Smooth muscle cell (in vitro differentiated cells): ENCODE data around the gene BACE2. TPM values are rescaled to one million over a fixed set of nuclear protein-coding genes. Genes with fewer than 3 reads are reported as not detected.

Experiments
- DNase-seq: peaks from one replicate; lab custom pipeline; 2025; ENCODE audit not compliant: unreplicated experiment; lab: John Stamatoyannopoulos, UW
- H2AFZ ChIP-seq: fragments of 200-600 bp; sonication (generic); 2 replicates; pipeline ENCODE4 v1.6.0; 2016; ENCODE audit warnings: antibody characterized with exemption, low read depth, mild to moderate bottlenecking
- H3F3A ChIP-seq: fragments of 200-600 bp; sonication (generic); 2 replicates; pipeline ENCODE4 v1.6.0; 2017; ENCODE audit warnings: antibody characterized with exemption, low read depth
- H3K27ac ChIP-seq: fragments of 200-600 bp; sonication (generic); 2 replicates; pipeline ENCODE4 v1.5.1; 2016; ENCODE audit warnings: low read depth, mild to moderate bottlenecking
- H3K27me3 ChIP-seq: fragments of 200-600 bp; sonication (generic); 2 replicates; pipeline ENCODE4 v1.6.1; 2016; ENCODE audit warnings: low read depth, mild to moderate bottlenecking
- H3K36me3 ChIP-seq: fragments of 200-600 bp; sonication (generic); 2 replicates; pipeline ENCODE4 v1.5.1; 2016; ENCODE audit warnings: low read depth
- H3K4me1 ChIP-seq: fragments of 200-600 bp; sonication (generic); 2 replicates; pipeline ENCODE4 v1.5.1; 2016; ENCODE audit warnings: low read depth
- H3K4me2 ChIP-seq: fragments of 200-600 bp; sonication (generic); 2 replicates; pipeline ENCODE4 v1.6.0; 2016; ENCODE audit warnings: mild to moderate bottlenecking
- H3K4me3 ChIP-seq: fragments of 200-600 bp; sonication (generic); 2 replicates; pipeline ENCODE4 v1.5.1; 2016; ENCODE audit warnings: mild to moderate bottlenecking
- H3K79me2 ChIP-seq: fragments of 200-600 bp; sonication (generic); 2 replicates; pipeline ENCODE4 v1.6.0; 2016; ENCODE audit warnings: low read depth, mild to moderate bottlenecking
- H3K9ac ChIP-seq: fragments of 200-600 bp; sonication (generic); 2 replicates; pipeline ENCODE4 v1.6.0; 2016; ENCODE audit warnings: low read depth
- H3K9me3 ChIP-seq: fragments of 200-600 bp; sonication (generic); replicated peaks from 2 replicates; pipeline ENCODE4 v1.5.1; 2016; ENCODE audit warnings: low read depth
- H4K20me1 ChIP-seq: fragments of 200-600 bp; sonication (generic); 2 replicates; pipeline ENCODE4 v1.6.0; 2016; ENCODE audit warnings: low read depth
- WGBS: methylation state at CpG from one replicate; pipeline ENCODE4 v1.1.7; 2016; ENCODE audit warnings: low lambda C conversion rate; 5-methylcytosine and 5-hydroxymethylcytosine counted together
- polyA plus RNA-seq: library from polyadenylated mRNA; unstranded; fragments of >200 nt; fragmentation: Nextera tagmentation; extraction: Ambion mirVana; gene quantifications from 2 replicates; pipeline ENCODE4 v1.2.1, GENCODE V29; 2016
- total RNA-seq: library from RNA; depleted of rRNA; stranded (reverse); fragments of >200 nt; gene quantifications from 2 replicates; pipeline ENCODE4 v1.2.3, GENCODE V29; 2014
- TF ChIP-seq, protein P1 (sequence below): fragments of 200-600 bp; sonication (generic); IDR thresholded peaks from 2 replicates; pipeline ENCODE4 v1.5.1; 2017; ENCODE audit warnings: borderline replicate concordance, mild to moderate bottlenecking, antibody characterized with exemption; ENCODE audit not compliant: insufficient read depth, poor library complexity, severe bottlenecking

Gene BACE2
- total and polyA plus RNA-seq, 2 experiments from 2014 or later, result 25.3 to 33.3 TPM

DNA sequence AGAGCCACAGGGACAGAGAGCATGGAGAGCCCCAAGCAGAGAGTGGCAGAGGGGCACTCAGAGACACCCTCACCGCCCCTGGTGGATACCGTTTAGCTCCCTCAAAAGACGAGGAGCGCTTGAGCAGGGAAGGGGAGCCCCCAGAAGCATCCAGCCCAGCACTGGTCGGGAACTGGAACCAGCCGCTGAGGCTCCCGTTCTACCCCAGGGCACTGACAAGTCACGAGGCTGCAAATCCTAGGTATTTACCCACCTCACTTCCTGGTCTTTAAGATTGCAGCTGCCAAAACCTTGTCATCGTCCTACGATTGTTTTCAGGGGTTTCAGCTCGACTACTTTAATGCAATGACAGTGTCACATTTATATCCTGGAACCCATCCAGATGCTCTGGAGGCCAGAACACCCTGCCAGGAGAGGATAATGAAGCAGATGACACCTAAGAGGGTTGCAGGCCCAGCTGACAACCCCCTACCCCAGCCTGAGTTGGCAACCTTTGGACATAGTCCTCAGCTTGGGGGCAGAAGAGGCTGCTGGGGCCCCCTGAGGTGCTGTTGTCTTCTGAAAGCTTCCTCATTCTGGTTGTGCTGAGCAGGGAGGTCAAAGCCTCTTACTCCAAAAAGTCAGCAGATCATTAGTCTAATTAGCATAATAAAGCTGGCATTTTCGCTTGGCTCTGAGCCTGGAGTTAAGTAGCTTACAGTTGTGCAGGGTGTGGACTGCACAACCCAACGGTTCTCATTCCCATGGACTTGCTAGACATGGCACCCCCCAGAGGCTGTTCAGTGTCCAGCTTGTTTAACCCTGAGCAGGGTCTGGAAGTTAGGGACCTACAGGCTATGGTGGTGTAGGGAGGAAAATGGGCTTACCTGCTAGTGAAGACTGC lies 20.6 kb upstream of the BACE2 start:
- Histone ChIP-seq H3F3A (no peaks in the 10 kb centered on the region), H2AFZ (no peak overlapping the region), H3K27me3 (peaks cover 3% of the 10 kb centered on the region), H3K79me2 (no peaks in the 10 kb centered on the region), H3K36me3 (no peaks in the 10 kb centered on the region), H3K9me3 (no peaks in the 10 kb centered on the region), H3K4me2 (no peak overlapping the region), H3K4me3 (no peak overlapping the region), H3K27ac (no peak overlapping the region), H3K9ac (no peak overlapping the region), H4K20me1 (no peaks in the 10 kb centered on the region), H3K4me1 (no peaks in the 10 kb centered on the region)
- WGBS, result 71% methylated on average over 13 of the region's 13 CpGs
- no peak for DNase-seq
- TF ChIP-seq, protein P1, sequence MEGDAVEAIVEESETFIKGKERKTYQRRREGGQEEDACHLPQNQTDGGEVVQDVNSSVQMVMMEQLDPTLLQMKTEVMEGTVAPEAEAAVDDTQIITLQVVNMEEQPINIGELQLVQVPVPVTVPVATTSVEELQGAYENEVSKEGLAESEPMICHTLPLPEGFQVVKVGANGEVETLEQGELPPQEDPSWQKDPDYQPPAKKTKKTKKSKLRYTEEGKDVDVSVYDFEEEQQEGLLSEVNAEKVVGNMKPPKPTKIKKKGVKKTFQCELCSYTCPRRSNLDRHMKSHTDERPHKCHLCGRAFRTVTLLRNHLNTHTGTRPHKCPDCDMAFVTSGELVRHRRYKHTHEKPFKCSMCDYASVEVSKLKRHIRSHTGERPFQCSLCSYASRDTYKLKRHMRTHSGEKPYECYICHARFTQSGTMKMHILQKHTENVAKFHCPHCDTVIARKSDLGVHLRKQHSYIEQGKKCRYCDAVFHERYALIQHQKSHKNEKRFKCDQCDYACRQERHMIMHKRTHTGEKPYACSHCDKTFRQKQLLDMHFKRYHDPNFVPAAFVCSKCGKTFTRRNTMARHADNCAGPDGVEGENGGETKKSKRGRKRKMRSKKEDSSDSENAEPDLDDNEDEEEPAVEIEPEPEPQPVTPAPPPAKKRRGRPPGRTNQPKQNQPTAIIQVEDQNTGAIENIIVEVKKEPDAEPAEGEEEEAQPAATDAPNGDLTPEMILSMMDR, result no peak

DNA sequence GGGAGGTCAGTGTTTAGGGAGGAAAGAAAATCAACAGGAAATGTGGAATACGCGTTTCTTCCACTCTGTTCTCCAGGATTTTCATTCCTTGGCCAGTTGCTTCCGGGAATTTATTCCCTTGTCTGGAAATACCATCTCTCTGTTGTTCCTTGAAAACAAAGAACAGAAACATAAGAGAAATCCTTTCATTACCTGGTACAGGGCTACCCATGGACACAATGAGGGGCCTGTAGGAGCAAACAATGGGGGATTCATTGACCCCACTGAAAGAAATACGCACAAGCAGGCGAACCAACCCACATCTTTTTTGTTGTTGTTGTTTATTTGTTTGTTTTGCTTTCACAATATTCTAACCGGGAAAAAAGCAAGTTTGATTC lies 20.0 kb upstream of the BACE2 start:
- Histone ChIP-seq H3K36me3 (no peaks in the 10 kb centered on the region), H3K4me3 (no peak overlapping the region), H4K20me1 (no peaks in the 10 kb centered on the region), H3F3A (no peaks in the 10 kb centered on the region), H3K9me3 (no peaks in the 10 kb centered on the region), H3K27me3 (peaks cover 3% of the 10 kb centered on the region), H2AFZ (no peak overlapping the region), H3K4me1 (no peaks in the 10 kb centered on the region), H3K79me2 (no peaks in the 10 kb centered on the region), H3K27ac (no peak overlapping the region), H3K9ac (no peak overlapping the region), H3K4me2 (no peak overlapping the region)
- DNase-seq, result no peak
- TF ChIP-seq, protein P1, result no peak
- WGBS, result 91% methylated on average over 6 of the region's 6 CpGs

DNA sequence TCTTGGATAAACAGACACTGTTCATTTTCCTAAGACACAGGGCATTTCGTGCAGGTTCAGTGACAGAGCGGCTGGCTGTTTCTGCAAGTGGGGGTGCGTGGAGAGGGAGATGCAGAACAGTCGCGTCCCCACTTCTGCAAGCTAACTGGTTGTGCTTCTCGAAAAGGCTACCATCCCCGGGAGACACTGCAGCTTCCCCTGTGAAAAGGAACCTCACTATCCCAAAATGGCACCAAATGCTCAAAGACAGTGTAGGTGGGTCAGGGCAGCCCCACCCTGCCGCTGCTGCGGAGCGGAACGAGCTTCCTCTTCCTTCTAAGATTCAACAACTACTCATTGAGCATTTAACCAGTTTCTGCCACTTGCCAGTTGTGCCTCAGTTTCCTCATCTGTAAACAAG lies 19.2 kb upstream of the BACE2 start:
- Histone ChIP-seq H4K20me1 (no peaks in the 10 kb centered on the region), H3K79me2 (no peaks in the 10 kb centered on the region), H3K4me2 (no peak overlapping the region), H3K36me3 (no peaks in the 10 kb centered on the region), H3K4me3 (no peak overlapping the region), H3K27me3 (peaks cover 3% of the 10 kb centered on the region), H3K4me1 (no peaks in the 10 kb centered on the region), H2AFZ (no peak overlapping the region), H3F3A (no peaks in the 10 kb centered on the region), H3K9me3 (no peaks in the 10 kb centered on the region), H3K9ac (no peak overlapping the region), H3K27ac (no peak overlapping the region)
- DNase-seq, result no peak
- WGBS, result 95% methylated on average over 11 of the region's 11 CpGs
- TF ChIP-seq, protein P1, result no peak

DNA sequence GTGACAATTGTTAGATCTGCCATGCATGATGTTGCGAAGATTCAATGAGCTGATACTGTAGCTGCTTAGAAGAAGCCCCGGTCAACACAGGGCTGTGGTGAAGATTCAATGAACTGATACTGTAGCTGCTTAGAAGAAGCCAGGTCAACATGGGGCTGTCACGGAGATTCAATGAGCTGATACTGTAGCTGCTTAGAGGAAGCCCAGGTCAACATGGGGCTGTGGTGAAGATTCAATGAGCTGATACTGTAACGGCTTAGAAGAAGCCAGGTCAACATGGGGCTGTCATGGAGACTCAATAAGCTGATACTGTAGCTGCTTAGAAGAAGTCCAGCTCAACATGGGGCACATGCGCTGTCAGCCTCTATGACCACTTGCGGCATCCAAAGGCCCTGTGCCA lies 18.8 kb upstream of the BACE2 start:
- no peaks in the 10 kb centered on the region for H4K20me1 ChIP-seq
- no peak overlapping the region for H3K4me3 ChIP-seq
- H3K27ac ChIP-seq, result no peak overlapping the region
- H2AFZ ChIP-seq, result no peak overlapping the region
- H3K4me1 ChIP-seq, result no peaks in the 10 kb centered on the region
- H3K79me2 ChIP-seq, result no peaks in the 10 kb centered on the region
- no peak overlapping the region for H3K4me2 ChIP-seq
- H3K9me3 ChIP-seq, result no peaks in the 10 kb centered on the region
- 77% methylated on average over 6 of the region's 6 CpGs for WGBS
- no peaks in the 10 kb centered on the region for H3K36me3 ChIP-seq
- no peak overlapping the region for H3K9ac ChIP-seq
- TF ChIP-seq, protein P1, result no peak
- H3K27me3 ChIP-seq, result peaks cover 3% of the 10 kb centered on the region
- no peaks in the 10 kb centered on the region for H3F3A ChIP-seq
- no peak for DNase-seq
